Activated CD4-positive, CD25-positive, alpha-beta regulatory T cell treated with anti-CD3 and anti-CD28 coated beads, Interleukin-2, amount 50 U/mL, for 16 hours (primary cell): ENCODE results near the gene RTN4RL2.

Source experiments
- DNase-seq: peaks from one replicate; pipeline ENCODE4 v3.0.0-alpha.2; 2020; ENCODE audit warnings: low read depth, low spot score

Gene RTN4RL2

DNA sequence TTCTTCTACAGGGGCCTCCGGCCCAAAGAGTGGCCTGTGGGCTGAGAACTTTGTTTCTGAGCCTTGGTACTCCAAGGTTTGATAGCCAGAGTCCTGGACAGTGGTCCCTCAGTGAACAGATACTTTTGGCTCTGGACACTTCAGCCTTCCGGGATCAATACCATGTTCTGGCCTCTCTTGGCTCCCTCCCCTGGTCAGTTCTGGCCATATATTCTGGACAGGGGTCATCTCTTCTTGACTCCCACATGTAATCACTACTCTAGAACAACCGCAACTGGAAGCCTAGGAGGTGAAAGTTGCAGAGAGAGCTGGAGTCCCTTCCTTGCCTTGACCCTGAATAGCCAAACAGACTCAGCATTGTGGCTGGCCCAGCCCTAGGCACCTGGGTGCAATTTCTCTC, 2.3 kb downstream of the RTN4RL2 start:
- DNase-seq = no peak

DNA sequence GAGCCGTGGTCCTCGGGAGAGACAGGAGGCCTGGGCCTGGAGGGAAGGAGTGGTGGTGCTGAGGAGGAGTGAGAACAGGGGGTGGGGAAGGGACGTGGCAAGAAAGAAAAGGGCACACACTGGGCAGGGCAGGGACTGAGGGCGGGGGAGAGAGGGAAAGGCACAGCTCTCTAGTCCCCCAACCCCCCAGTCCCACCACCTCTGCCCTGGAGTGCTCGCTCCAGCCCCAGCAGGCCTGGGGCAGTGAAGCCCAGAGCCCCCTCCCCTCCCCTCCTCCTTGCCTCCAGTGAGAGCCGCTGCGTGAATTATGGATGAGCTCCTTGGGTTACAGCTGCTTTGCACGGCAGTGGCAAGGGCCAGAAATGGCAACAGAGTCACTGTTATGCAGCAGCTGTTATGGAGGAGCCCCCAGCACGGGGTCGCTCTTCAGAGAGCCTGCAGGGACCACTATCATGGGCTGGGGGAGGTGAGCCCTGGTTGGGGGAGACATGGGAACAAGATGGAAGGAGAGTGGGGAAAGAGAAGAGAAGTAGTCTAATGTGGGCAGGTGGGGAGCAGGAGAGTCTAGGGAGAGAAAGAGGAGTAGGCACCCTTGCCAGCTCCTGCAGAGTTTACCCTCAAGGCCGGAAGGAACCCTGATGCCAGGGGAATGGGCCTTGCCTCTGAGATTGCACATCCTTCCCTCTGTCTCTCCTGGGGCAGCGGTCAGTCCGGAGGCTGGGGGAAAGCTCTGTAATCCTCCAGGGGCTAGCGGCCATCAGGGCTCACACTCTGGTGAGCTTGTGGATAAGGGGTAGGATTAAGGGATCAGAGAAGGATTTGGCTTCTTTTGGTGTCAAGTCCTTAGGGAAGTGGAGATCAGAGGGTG, 3.6 kb downstream of the RTN4RL2 start:
- no peak for DNase-seq

DNA sequence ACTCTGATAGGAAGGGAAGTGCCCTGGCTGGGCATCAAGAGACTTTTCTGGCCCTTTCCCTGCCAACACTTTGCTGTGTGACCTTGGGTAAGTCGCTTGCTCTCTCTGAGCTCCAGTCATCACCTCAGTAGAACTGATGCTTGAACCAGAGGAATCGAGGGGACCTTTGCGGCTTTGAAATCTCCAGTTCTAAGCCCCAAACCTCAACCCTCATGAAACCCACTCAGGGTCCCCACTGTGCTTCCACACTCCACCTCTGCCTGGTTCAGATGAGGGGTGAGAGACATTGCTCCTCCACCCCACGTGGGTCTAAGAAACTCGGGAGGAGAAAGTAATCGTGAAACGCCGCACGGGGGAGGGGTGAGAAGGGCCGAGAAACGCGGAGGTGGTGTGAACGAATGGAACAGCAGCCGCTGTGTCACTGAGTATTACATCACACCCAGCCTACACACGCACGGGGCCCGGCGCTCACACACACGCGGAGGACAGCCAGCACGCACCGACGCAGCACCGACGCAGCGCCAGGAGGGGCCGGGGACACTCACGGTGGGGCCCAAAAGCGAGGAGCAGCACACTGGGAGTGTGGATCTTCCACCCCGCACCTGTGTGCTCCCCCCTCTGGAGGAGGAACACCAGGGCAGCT, 4.3 kb downstream of the RTN4RL2 start:
- DNase-seq = no peak

DNA sequence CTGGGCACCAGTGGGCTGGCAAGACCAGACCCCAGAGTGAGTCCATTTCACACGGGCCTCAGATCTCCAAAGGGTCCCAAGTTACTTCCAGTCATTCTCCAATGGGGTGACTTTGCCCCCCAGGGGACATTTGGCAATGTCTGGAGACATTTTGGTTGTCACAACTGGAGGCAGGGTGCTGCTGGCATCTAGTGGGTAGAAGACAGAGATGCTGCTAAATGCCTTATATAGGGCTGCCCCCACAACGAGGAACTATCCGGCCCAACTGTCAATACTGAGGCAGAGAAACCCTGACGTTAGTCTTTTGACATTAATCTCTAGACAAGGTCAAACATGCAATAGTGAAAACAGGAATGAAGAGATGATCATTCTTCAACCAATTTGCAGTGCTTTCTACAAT, 6.4 kb downstream of the RTN4RL2 start:
- no peak for DNase-seq

DNA sequence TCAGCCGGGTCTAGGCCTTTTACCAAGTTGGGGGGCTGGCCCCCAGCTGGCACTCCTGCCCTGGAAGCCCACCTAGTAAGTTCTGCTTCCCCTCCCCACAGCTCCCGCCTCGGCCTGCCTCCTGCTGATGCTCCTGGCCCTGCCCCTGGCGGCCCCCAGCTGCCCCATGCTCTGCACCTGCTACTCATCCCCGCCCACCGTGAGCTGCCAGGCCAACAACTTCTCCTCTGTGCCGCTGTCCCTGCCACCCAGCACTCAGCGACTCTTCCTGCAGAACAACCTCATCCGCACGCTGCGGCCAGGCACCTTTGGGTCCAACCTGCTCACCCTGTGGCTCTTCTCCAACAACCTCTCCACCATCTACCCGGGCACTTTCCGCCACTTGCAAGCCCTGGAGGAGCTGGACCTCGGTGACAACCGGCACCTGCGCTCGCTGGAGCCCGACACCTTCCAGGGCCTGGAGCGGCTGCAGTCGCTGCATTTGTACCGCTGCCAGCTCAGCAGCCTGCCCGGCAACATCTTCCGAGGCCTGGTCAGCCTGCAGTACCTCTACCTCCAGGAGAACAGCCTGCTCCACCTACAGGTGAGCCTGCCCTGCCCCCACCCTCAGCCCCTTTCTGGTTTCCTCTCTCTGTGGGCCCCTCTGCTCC, 7.3 kb downstream of the RTN4RL2 start:
- DNase-seq = no peak

DNA sequence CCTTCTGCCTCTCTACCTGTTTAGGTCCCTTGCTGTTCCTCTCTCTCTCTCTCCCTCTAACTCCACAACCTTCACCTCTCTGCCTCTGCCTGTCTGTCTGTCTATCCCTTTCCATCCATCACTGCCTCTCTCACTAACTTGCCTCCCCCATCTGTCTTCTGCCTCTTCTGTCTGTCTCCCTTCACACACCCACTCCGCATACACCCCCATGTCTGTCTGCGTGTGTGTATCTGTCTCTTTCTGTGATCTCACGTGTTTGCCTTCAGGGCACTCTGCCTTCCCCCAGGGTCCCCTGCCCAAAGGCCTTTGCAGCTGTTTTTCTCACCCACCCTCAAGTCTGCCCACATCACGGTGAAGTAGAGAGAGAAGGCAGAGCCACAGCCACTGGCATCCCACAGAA, 7.9 kb downstream of the RTN4RL2 start:
- no peak for DNase-seq

DNA sequence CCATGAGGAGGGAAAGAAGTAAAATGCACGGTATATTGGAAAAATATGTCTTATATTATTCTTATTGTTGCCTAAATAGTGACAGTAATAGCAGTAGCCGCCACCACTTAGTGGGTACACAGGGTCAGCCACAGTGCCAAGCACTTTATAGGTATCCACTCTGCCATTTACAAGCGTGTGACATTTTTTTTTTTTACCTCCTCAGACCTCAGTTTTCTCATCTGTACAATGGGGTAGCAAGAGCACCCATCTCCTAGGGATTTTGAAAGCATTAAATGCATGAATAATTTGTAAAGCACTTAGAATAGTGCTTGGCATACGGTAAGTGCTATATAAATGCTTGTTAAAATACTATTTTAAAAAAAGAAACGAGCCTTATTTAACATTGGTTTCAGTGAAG, 8.9 kb downstream of the RTN4RL2 start:
- DNase-seq = no peak

DNA sequence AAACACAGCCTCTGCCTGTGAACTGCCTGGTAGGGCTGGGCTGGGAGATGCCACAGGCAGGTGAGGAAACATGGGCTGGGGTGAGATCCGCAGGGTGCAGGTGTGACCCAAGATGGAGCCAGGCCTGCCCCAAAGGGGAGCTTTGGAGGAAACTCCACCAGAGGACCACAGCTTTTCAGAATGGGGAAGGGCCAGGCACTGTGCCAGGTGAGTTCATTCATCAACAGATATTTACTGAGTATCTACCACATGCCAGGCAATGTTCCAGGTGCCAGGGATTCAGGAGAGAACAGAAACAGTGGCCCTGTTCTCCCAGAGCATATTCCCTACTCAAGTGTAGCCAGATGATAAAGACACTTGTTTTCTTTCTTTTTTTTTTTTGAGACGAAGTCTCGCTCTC, 11.2 kb downstream of the RTN4RL2 start:
- DNase-seq = no peak

DNA sequence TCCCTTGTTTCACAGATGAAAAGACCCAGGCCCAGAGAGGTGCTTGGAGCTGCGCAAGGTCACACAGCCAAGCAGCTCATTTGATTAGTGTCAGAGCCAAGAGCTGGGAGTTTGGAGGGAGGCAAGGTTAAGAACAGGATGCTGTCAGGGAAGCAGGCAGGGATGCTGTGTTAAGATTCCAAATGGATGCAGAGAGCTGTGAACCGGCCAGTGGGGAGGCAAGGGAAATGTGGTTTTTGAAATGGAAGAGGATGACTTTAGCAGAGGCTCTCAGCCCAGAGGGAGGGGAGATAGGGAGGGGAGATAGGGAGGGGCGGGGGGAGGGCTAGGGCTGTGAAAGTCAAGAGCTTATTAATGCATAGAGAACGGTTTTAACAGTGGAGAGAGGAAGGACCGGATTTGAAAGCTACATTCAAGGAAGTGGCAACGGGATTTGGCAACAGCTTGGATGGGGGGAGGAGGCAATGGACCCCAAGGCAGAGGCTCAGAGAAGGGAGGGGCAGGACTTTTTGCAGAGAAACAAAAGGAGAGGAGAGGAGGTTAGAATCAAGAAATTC, 13.0 kb downstream of the RTN4RL2 start:
- DNase-seq = no peak

DNA sequence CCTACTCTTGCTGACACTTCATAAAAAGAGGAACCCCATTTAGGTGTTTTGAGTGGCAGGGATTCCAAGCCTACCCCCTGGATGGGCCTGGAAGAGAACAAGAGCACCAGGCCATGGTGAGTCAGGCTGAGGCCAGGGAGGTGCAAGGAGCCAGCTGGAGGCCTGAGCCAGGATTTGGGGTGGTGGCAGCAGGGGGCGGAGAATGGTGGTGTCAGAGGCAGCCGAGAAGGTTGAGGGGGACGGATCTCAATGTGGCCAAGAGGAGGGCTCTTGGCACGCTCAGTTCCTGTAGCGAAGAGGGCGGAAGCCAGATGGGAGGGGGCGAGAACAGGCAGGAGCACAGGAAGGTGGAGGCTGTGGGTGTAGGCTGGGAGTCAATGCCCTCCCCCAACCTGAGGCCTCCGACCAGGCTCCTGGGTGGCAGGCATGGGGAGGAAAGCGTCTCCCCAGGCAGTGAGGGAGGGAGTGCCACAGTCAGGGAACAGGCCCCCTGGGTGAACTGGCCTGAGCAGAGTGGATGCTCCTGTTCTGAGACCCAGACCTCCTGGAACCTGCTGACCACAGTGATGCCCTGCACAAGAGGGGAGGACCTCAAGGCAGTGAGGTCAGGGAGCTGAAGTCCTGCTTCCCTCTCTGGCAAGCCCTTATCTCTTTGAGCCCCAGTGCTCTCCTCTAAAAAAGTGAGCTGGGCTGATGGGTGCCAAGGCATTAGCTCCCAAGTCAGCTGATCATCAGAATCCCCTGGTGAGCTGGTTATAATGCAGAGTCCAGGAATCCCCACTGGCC, 13.9 kb downstream of the RTN4RL2 start:
- no peak for DNase-seq

DNA sequence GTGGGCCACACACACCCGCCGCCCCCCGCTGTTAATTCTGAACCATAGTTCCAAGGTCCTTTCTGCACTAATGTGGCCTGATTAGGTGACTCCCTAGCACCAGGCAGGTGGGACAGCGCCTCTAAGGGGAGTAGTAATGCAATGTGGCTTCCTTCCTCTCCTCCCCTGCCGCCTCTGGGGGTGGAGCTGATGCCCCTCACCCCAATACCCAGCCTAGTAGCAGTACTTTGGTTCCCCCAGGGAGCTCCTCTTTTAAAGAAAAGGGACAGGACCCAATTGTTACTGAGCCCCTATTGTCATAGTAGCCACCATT, 14.4 kb downstream of the RTN4RL2 start:
- no peak for DNase-seq

DNA sequence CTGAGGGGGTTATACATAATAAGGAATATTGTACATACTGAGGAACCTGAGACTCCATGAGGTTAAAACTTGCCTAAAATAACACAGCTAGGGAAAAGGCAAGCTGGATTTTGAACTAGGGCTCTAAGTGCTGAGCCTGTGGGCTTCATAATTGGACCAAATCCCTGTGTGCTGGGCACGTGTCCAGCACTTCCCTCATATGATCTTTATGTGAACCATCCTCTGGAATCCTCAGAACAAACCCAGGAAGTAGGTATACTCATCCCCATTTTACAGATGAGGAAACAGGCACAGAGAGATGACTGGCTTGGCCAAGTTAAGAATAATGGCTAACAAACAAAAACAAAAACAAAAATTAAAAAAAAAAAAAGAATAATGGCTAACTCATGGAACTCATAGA, 14.9 kb downstream of the RTN4RL2 start:
- no peak for DNase-seq

DNA sequence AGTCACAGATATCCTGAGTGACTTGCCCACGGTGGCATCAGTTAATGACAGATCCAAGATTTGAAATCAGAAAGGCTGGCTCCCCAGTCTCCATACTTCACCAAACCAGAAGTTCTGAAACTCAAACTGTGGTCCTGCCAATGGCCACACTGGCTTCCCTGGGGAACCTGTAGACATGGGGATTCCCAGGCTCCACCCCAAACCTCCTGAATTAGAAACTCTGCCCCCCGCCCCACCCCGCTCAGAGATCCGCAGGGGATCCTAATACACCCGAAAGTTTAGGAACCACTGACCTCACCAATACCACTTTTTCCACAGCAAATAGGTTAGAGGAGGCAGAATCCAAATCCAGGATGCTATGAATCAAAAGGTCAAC, 15.3 kb downstream of the RTN4RL2 start:
- no peak for DNase-seq

DNA sequence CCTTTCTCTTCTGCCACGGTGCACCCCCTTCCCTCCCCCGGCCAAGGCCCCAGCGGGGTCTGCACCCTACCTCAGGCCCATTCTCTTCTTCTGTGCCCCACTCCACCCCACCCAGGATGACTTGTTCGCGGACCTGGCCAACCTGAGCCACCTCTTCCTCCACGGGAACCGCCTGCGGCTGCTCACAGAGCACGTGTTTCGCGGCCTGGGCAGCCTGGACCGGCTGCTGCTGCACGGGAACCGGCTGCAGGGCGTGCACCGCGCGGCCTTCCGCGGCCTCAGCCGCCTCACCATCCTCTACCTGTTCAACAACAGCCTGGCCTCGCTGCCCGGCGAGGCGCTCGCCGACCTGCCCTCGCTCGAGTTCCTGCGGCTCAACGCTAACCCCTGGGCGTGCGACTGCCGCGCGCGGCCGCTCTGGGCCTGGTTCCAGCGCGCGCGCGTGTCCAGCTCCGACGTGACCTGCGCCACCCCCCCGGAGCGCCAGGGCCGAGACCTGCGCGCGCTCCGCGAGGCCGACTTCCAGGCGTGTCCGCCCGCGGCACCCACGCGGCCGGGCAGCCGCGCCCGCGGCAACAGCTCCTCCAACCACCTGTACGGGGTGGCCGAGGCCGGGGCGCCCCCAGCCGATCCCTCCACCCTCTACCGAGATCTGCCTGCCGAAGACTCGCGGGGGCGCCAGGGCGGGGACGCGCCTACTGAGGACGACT, 15.9 kb downstream of the RTN4RL2 start:
- DNase-seq = no peak

DNA sequence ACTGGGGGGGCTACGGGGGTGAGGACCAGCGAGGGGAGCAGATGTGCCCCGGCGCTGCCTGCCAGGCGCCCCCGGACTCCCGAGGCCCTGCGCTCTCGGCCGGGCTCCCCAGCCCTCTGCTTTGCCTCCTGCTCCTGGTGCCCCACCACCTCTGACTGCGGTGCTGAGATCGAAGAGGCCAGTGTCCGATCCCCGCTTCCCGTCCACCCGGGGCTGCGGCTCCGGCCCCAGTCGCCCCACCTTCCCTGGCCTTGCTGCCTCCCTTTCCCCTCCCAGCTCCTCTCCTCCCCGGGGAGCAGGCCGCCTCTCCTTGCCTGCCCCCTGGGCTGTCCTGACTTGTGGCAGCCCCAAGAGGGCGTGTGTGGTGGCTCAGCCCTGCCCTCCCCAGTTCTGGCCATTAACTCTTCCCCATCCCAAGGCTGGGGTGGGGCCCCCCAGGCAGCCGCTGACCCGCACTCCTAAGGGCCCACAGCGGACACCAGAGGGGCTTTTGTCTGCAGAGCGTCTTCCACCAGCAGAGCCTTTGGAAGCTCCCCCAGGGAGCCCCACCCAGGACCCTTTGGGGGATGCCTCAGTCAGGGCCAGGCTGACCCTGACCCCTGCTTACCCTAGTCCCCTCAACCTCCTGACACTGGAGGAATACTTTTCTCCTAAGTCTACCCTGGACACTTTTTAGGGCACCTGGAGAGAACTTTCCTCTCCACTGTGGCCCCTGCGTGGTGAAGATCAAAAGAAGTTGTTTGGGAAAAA, 16.6 kb downstream of the RTN4RL2 start:
- DNase-seq = no peak

DNA sequence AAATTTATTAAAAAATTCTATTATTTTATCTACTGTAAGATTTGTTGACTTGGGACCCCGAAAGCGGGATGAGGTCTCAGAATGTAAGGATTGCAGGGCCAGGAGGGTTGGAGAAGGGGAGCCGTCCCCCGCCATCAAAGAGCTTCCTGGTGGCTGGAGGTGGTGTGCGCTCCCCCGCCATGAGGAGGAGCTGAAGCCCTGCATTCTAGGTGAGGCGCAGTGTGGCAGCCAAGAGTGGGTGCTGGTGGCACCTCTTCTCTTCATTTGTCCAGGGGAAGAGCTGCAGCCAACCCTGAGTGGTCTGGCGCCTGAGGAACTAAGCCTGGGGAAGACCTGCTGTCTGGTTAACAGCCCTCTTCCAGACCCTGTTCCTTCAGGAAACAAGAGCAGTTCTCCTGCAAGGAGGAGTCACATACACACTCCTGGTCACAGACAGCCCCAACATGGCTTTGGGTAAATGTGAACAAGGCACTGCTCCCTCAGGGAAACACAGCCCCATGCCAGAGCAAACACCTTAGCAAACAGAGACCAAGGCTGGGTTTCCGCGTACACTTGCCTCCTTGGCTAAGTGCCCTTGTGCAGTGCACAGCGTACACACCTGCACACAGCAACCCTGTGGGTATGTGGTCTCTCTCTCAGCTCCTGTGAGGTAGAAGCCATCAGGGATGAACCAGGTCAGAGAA, 17.3 kb downstream of the RTN4RL2 start:
- no peak for DNase-seq

DNA sequence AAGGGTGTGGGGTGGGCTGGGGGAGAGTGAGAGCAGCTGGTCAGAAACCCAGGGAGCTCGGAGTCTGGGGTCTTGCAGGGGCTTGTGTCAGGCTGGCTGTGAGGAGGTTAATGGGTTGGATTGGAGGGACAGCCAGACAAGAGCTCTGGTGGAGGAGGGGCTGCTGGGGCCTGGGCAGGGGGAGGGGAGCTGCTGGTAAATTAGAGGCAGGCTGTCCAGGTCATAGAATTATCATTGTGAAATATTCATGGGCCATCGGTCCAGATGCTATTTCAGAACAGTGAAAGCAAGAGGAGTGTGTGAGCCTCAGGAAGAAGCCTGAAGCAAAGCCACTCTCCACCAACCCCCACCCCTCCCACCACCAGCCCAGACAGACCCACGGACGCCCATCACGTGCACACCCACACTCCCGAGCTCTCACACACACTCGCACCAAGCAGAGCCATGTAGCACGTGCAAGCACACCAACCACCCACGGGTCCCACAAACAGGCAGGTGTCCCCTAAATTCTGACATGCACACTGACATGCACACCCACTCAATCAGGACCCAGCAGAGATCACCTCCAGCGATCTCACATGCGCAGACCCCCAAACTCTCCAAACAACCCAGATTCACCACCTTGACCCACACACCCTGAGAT, 18.8 kb downstream of the RTN4RL2 start:
- no peak for DNase-seq

DNA sequence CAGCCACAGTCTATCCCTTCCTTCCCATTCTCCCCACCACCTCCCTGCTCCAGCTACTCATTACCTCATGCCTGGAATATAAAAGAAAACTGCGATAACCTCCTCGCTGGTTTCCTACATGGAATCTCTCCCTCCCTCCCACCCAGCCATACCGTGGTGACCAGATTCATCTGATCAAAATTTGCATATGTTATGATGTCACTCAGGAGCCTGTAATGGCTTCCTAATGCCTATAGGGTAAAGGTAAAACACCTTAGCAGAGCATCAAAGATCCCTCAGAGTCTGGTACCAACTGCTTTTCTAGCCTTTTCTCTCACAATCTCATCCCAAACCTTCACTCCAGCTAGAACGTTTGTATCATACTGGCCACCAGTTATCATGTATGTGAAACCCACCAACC, 19.6 kb downstream of the RTN4RL2 start:
- DNase-seq = no peak

DNA sequence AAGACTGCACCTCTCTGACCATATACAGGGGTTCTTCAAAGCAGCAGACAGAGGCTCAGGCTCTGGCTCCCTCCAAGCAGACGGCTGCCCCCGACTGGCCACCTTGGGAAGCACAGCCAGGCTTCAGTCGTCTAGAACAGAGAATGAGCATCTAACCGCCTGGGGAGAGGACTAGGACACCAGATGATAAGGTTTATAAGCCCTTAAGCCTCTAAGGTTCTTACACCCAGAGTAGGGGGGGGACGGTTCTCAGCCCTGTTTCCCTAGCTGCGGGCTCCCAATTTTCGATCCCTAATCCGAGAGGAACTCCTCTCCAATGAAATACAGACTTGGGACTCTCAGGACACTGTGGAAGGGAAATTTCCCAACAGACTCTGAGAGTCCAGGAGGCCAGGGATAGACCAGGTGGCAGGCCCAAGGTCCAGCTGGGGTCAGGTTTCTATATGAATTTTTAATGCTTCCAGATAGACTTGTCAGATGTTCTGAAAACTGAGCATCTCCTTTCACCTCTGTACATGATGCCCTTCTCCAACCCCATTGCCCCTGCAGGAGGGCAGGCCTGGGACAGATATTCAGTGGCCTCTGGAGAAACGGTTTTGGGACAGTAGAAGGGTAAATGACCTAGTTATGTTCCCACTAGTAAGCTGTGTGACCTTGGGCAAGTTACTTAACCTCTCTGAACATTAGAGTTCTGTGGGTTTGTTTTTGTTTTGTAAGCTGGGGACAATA, 20.2 kb downstream of the RTN4RL2 start:
- DNase-seq = peak; percentile 28
